ENCODE measurements around the gene UBR4. TPM values are rescaled to one million over a fixed set of nuclear protein-coding genes. Genes with fewer than 3 reads are reported as not detected.

UBR4 gene
- polyA plus RNA-seq, 1 donor (not counting 4 experiments of a cell fraction or from before 2014, with no cell fraction given): 39.0 TPM

- peak overlapping the region; percentile 70 for H3K9ac ChIP-seq (ENCODE audit: control insufficient read depth, extremely low read depth, insufficient read depth, low read length)
- no peaks in the 10 kb centered on the region for H3K9me3 ChIP-seq (ENCODE audit: control insufficient read depth, low read depth, low read length)
- H3K36me3 ChIP-seq (ENCODE audit: control insufficient read depth in 2 of 2, extremely low read depth in 1 of 2, insufficient read depth in 2 of 2, low read length in 2 of 2): no peaks in the 10 kb centered on the region
- H4K20me1 ChIP-seq (ENCODE audit: control insufficient read depth, extremely low read depth, insufficient read depth, low read length): no peaks in the 10 kb centered on the region
- no peak overlapping the region for H3K4me3 ChIP-seq (ENCODE audit: control insufficient read depth in 2 of 3, extremely low read depth in 1 of 3, insufficient read depth in 2 of 3, low read depth in 1 of 3, low read length in 3 of 3)
- DNase-seq (ENCODE audit: low read depth, low spot score): no peak
- H3K27me3 ChIP-seq (ENCODE audit: control insufficient read depth, extremely low read depth, insufficient read depth, low read length): no peaks in the 10 kb centered on the region
- no peak overlapping the region for H2AFZ ChIP-seq (ENCODE audit: control insufficient read depth, low read length)
- H3K79me2 ChIP-seq (ENCODE audit: control insufficient read depth, insufficient read depth, low read length): no peaks in the 10 kb centered on the region
- FAIRE-seq: no peak
- peaks cover 42% of the 10 kb centered on the region for H3K4me1 ChIP-seq (ENCODE audit: control insufficient read depth, extremely low read depth, insufficient read depth, low read length)
- H3K9me1 ChIP-seq (ENCODE audit: control insufficient read depth, extremely low read depth, insufficient read depth, low read length): no peaks in the 10 kb centered on the region
- no peak for TF ChIP-seq CTCF (optimal IDR thresholded peaks at IDR 0.05 in 1 of 3, IDR thresholded peaks at IDR 0.05 in 1 of 3, conservative IDR thresholded peaks at IDR 0.05 in 1 of 3; ENCODE audit: extremely low read depth in 1 of 3, insufficient read depth in 2 of 3, low read length in 3 of 3)
- TF ChIP-seq EZH2 (IDR thresholded peaks at IDR 0.05; ENCODE audit: low read length): no peak
- peak overlapping the region; percentile 83 for H3K27ac ChIP-seq (ENCODE audit: control insufficient read depth, insufficient read depth, low read length)
- peak overlapping the region; percentile 85 for H3K4me2 ChIP-seq (ENCODE audit: control insufficient read depth, extremely low read depth, insufficient read depth, low read depth, low read length)
- dilution Hi-C loops (cut with MboI; ENCODE audit: extremely low pct_ligation_motif_present, low sequenced_read_pairs): no loop called here
Measured at GRCh38 chr1:19034721-19035120, 175.3 kb downstream of the UBR4 start.

GRCh38 chr1:19033926-19034680, 176.0 kb downstream of the UBR4 start:
- Histone ChIP-seq H2AFZ (ENCODE audit: control insufficient read depth, low read length) (peak overlapping the region; percentile 42), H3K4me2 (ENCODE audit: control insufficient read depth, extremely low read depth, insufficient read depth, low read depth, low read length) (peak overlapping the region; percentile 85), H3K4me1 (ENCODE audit: control insufficient read depth, extremely low read depth, insufficient read depth, low read length) (peaks cover 48% of the 10 kb centered on the region), H3K27me3 (ENCODE audit: control insufficient read depth, extremely low read depth, insufficient read depth, low read length) (no peaks in the 10 kb centered on the region), H3K9me1 (ENCODE audit: control insufficient read depth, extremely low read depth, insufficient read depth, low read length) (no peaks in the 10 kb centered on the region), H3K9ac (ENCODE audit: control insufficient read depth, extremely low read depth, insufficient read depth, low read length) (peak overlapping the region; percentile 70), H3K36me3 (ENCODE audit: control insufficient read depth in 2 of 2, extremely low read depth in 1 of 2, insufficient read depth in 2 of 2, low read length in 2 of 2) (no peaks in the 10 kb centered on the region), H3K9me3 (ENCODE audit: control insufficient read depth, low read depth, low read length) (no peaks in the 10 kb centered on the region), H3K4me3 (ENCODE audit: control insufficient read depth in 2 of 3, extremely low read depth in 1 of 3, insufficient read depth in 2 of 3, low read depth in 1 of 3, low read length in 3 of 3) (peak overlapping the region in 2 of 3 experiments; percentile 44 to 54), H3K27ac (ENCODE audit: control insufficient read depth, insufficient read depth, low read length) (peak overlapping the region; percentile 88), H4K20me1 (ENCODE audit: control insufficient read depth, extremely low read depth, insufficient read depth, low read length) (no peaks in the 10 kb centered on the region), H3K79me2 (ENCODE audit: control insufficient read depth, insufficient read depth, low read length) (no peaks in the 10 kb centered on the region)
- dilution Hi-C loops (cut with MboI; ENCODE audit: extremely low pct_ligation_motif_present, low sequenced_read_pairs): no loop called here
- TF ChIP-seq CTCF (optimal IDR thresholded peaks at IDR 0.05 in 1 of 3, IDR thresholded peaks at IDR 0.05 in 1 of 3, conservative IDR thresholded peaks at IDR 0.05 in 1 of 3; ENCODE audit: extremely low read depth in 1 of 3, insufficient read depth in 2 of 3, low read length in 3 of 3) (no peak), EZH2 (IDR thresholded peaks at IDR 0.05; ENCODE audit: low read length) (no peak)
- DNase-seq (ENCODE audit: low read depth, low spot score) (peak; percentile 90), FAIRE-seq (peak; percentile 93)

Data from keratinocyte (primary cell).